UCSD-AML1 (cell line): ENCODE results near the gene NQO1.

Experiments
- DNase-seq: peaks from one replicate; lab custom pipeline; 2025; ENCODE audit not compliant: unreplicated experiment; lab: John Stamatoyannopoulos, UW

The NQO1 gene

DNA sequence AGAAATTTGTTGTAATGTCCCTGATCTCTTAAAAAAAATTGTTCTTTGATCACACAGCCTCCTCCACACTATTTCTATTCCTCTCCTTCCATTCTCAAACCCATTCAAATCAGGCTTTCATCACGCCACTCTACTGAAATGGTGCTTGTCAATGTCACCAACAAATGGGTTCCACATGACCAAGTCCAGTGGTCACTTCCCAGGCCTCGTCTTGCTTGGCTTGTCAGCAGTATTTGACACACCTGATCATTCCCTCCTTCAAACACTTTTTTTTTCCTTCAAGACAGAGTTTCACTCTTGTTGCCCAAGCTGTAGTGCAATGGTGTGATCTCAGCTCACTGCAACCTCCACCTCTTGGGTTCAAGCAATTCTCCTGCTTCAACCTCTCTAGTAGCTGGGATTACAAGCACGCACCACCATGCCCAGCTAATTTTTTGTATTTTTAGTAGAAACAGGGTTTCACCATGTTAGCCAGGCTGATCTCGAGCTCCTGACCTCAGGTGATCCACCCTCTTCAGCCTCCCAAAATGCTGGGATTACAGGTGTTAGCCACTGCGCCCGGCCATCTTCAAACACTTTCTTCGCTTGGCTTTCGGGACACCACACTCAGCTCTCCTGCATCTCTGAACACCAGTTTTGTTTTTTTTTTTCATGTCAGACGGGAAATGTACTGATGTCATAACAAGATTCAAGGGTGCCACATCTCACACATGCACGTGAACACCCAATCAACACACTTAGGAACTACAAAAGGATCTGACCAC is 18.3 kb downstream of the NQO1 start:
- no peak for DNase-seq

DNA sequence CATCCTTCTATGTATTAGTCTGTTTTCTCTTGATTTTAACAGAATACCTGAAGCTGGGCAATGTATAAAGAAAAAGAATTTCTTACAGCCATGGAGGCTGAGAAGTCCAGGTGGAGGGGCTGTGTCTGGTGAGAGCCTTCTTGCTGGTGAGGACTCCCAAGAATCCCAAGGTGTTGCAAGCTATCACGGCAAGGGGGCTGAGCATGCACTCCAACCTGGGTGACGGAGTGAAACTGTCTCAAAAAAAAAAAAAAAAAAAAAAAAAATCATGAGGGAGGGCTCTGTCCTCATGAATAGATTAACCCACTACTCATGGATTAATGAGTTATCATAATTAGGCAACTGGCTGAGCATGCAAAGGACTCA is 19.4 kb downstream of the NQO1 start:
- no peak for DNase-seq

DNA sequence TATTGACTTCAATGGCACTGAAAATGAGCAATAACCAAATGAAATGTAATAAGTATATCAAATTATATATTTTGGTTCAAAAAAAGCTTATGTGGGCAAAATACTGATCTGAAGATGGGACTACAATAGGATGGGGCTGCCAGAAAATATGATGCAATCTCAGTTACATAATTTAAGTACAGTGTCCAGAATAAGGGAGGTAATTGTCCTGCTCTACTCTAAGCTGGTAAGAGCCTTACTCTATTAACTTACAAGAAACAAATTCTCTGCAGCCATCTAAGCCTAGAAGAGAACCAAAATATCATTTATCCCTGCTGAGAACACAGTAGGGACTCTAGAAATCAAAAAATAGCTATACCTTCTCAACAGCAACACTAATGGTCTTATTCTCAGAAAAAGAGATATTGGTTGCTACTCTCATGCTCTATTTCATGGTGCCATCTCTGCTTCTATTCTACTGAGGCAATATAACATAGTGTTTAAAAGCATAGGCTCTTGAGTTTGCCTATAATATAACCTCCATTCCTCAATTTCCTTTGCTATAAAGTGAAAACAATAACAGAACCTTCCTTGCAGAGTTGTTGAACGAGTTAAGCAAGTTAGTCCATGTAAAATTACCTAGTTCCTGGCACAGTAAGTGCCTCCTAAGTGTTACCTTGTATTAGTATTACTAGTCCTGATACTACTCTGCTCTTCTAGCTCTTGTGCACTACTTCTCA is 19.9 kb downstream of the NQO1 start:
- no peak for DNase-seq

GRCh38 chr16:69703638-69704037 is 22.7 kb downstream of the NQO1 start:
- no peak for DNase-seq

DNA sequence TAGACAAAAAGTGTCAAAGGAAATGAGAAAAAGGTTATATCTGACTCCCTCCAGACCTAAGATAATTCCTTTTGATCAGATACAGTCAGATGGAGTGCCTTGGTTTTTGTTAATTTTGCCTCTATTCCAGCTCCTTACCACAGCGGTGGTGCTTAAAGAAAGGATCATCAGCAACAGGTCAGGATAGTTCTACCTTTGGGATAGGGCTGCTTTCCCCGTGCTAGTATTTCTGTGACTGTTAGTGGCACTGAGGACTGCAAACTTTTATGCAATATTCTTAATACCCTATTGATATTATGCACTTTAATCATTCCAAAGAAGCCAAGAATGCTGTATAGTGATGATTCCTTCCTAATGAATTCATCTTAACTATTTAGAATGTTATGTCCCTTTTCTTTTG is 24.5 kb downstream of the NQO1 start:
- no peak for DNase-seq

GRCh38 chr16:69701452-69701851 is 24.9 kb downstream of the NQO1 start:
- DNase-seq = no peak

DNA sequence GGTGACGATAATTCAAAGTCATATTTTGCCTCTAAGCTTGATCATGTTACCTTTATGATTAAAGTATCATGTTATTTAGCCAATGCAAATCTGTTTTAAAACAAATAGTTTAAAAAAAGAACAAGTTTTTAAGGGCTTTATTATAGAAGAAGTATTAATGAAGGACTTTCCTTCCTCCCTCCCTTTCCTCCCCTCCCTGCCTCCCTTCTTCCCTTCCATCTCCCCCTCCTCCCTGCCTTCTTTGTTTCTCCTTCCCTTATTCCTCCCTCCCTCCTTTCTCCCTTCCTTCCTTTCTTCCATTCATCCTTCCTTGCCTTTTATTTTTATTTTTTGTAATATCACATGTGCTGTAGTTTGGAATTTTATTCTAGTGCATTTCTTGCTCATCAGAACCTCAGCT is 26.4 kb downstream of the NQO1 start:
- no peak for DNase-seq

GRCh38 chr16:69698404-69698803 is 28.0 kb downstream of the NQO1 start:
- no peak for DNase-seq

GRCh38 chr16:69693916-69694315 is 32.4 kb downstream of the NQO1 start:
- DNase-seq = no peak

- DNase-seq = no peak
Observed at GRCh38 chr16:69691980-69692911, 34.1 kb downstream of the NQO1 start.

GRCh38 chr16:69688589-69688988 is 37.8 kb downstream of the NQO1 start:
- DNase-seq = no peak

- no peak for DNase-seq
Observed at GRCh38 chr16:69680358-69680757, 46.0 kb downstream of the NQO1 start.

GRCh38 chr16:69672998-69673713 is 53.2 kb downstream of the NQO1 start:
- DNase-seq = no peak

DNA sequence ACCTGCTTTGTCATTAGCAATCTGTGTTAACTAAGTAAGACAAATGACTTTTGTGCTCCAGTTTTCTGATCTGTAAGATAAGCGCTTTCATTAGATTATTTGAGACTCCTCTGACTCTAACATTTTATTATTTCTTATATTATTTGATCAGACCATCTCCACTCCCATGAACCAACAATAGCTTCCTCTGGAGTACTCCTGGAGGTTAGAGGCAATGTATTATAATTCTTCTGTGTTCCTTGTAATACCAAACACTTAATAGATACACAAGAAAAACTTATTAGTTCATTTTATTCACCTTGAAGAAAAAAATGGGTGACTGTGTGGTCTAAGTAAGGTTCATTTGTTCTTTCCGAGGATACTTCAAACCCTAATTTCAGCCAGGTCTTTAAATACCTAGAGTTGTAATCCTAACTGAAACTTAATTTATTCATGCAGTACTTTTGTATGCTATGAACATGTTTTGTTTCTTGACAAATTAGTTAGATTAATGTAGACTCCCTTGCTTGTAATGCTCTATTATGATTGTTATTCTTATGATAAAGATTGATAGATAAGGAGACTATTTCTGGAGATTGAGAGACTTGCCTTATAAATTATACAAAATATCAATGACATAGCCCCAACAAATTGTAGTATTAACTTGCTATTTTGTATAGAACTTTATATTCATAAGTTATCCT is 53.9 kb downstream of the NQO1 start:
- no peak for DNase-seq

DNA sequence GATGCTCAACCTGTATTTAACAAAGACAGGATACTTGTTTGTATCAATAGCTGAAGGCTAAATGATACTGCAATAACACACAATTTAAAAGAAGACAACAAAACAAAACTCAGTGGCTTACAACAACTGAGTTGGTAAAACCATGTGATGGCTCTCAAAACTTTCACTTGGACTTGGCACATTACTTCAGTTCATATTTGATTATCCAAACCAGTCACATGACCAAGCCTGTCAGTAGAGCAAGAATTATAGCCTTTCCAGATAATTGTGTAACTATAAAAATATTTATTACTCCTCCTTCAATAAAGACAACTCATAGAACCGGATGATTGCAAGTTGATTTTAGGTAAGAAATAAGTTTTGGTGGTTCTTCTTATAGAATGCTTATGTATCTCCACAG is 56.8 kb downstream of the NQO1 start:
- DNase-seq = no peak

- DNase-seq = no peak
Observed at GRCh38 chr16:69663846-69664245, 62.5 kb downstream of the NQO1 start.

GRCh38 chr16:69662901-69663300 is 63.5 kb downstream of the NQO1 start:
- no peak for DNase-seq

DNA sequence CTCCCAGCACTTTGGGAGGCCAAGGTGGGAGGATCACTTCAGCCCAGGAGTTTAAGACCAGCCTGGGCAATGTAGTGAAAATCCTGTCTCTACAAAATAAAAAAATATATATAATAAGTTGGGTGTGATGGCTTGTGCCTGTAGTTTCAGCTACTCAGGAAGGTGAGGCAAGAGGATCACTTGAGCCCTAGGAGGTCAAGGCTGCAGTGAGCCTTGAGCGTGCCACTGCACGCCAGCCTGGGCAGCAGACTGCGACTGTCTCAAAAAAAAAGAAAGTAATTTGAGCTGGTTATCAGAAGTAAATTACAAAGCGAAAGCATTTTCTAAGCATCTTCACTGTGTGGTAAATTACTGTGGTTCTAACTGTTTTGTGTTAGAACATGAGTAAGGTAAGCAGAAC is 66.2 kb downstream of the NQO1 start:
- no peak for DNase-seq
